SK-N-SH (cell line): ENCODE data around the gene PROK2.

ENCODE experiments used
- EP300 ChIP-seq, 2 experiments: IDR thresholded peaks; 2 replicates each; pipeline versions ENCODE4 v1.4.0 to v1.6.1; 2012; ENCODE audit warnings: borderline replicate concordance in 1 of 2, low read depth in 1 of 2, low read length in 1 of 2
- EZH2phosphoT487 ChIP-seq: fragments of 200-600 bp; sonication (generic); IDR thresholded peaks from 2 replicates; pipeline ENCODE4 v1.6.1; 2017; ENCODE audit warnings: low read depth, mixed run types, mild to moderate bottlenecking, antibody characterized with exemption, moderate library complexity, borderline replicate concordance
- FOXM1 ChIP-seq: IDR thresholded peaks from 2 replicates; pipeline ENCODE4 v1.4.0; 2012; ENCODE audit warnings: low read depth, mild to moderate bottlenecking
- GABPA ChIP-seq: IDR thresholded peaks from 2 replicates; pipeline ENCODE4 v1.4.0; 2012; ENCODE audit warnings: low read depth, mild to moderate bottlenecking
- GATA2 ChIP-seq: sonication (generic); formaldehyde crosslinking; IDR thresholded peaks from 2 replicates; pipeline ENCODE4 v1.5.0; 2020; ENCODE audit warnings: mild to moderate bottlenecking, missing genetic modification reagents
- POLR2AphosphoS5 ChIP-seq: IDR thresholded peaks from 2 replicates; pipeline ENCODE4 v1.6.1; 2012; ENCODE audit warnings: low read depth, low read length
- RCOR1 ChIP-seq: fragments of 150-350 bp; IDR thresholded peaks from 2 replicates; pipeline ENCODE4 v1.6.1; 2017; ENCODE audit warnings: antibody characterized with exemption, low read length
- TAF1 ChIP-seq: IDR thresholded peaks from 2 replicates; pipeline ENCODE4 v1.6.1; 2012; ENCODE audit warnings: low read depth, mild to moderate bottlenecking, low read length, moderate library complexity, borderline replicate concordance
- USF2 ChIP-seq: fragments of 150-350 bp; IDR thresholded peaks from 2 replicates; pipeline ENCODE4 v1.6.1; 2017; ENCODE audit warnings: antibody characterized with exemption, low read length, low read depth, borderline replicate concordance
- YY1 ChIP-seq: IDR thresholded peaks from 2 replicates; pipeline ENCODE4 v1.4.0; 2012; ENCODE audit warnings: low read depth, mild to moderate bottlenecking
- TF ChIP-seq, protein P1 (sequence below): fragments of 200-600 bp; sonication (generic); IDR thresholded peaks from 2 replicates; pipeline ENCODE4 v1.6.1; 2017; ENCODE audit warnings: antibody characterized with exemption, mild to moderate bottlenecking, moderate library complexity
- TF ChIP-seq, protein P2 (sequence below): IDR thresholded peaks from 2 replicates; pipeline ENCODE4; 2012
- TF ChIP-seq, protein P3 (sequence below): IDR thresholded peaks from 2 replicates; pipeline ENCODE4 v1.4.0; 2012; ENCODE audit warnings: low read depth, borderline replicate concordance

DNA sequence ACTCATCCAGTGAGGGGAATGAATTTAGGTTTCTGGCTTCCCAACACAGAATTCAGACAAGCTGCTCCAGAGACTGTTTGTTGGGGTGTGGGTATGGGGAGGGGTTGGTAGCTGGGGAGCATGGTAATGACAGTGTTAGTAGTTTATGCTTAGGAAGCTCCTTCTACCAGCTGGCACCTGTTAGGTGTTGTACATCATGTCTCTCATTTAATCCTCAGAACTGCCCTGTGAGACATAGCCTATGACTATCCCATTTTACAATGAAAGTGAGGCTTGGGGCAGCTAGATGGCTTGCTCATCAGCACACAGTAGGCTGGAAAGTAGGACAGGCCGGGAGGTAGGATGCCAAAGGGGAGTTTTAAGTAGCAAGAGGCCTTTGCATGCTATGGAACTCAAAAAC, 62.3 kb downstream of the PROK2 start:
- TF ChIP-seq, protein P1, sequence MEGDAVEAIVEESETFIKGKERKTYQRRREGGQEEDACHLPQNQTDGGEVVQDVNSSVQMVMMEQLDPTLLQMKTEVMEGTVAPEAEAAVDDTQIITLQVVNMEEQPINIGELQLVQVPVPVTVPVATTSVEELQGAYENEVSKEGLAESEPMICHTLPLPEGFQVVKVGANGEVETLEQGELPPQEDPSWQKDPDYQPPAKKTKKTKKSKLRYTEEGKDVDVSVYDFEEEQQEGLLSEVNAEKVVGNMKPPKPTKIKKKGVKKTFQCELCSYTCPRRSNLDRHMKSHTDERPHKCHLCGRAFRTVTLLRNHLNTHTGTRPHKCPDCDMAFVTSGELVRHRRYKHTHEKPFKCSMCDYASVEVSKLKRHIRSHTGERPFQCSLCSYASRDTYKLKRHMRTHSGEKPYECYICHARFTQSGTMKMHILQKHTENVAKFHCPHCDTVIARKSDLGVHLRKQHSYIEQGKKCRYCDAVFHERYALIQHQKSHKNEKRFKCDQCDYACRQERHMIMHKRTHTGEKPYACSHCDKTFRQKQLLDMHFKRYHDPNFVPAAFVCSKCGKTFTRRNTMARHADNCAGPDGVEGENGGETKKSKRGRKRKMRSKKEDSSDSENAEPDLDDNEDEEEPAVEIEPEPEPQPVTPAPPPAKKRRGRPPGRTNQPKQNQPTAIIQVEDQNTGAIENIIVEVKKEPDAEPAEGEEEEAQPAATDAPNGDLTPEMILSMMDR, result no peak
- TF ChIP-seq GATA2 (CRISPR knock-in tag) (no peak), FOXM1 (no peak), USF2 (no peak), YY1 (no peak), GABPA (no peak), TAF1 (no peak), RCOR1 (no peak), POLR2AphosphoS5 (no peak), EP300 (IDR thresholded peaks at IDR 0.05; ENCODE audit: borderline replicate concordance in 1 of 2, low read depth in 1 of 2, low read length in 1 of 2) (no peak), EZH2phosphoT487 (no peak)
- TF ChIP-seq, protein P2, sequence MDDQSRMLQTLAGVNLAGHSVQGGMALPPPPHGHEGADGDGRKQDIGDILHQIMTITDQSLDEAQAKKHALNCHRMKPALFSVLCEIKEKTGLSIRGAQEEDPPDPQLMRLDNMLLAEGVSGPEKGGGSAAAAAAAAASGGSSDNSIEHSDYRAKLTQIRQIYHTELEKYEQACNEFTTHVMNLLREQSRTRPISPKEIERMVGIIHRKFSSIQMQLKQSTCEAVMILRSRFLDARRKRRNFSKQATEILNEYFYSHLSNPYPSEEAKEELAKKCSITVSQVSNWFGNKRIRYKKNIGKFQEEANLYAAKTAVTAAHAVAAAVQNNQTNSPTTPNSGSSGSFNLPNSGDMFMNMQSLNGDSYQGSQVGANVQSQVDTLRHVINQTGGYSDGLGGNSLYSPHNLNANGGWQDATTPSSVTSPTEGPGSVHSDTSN, result no peak
- TF ChIP-seq, protein P3, sequence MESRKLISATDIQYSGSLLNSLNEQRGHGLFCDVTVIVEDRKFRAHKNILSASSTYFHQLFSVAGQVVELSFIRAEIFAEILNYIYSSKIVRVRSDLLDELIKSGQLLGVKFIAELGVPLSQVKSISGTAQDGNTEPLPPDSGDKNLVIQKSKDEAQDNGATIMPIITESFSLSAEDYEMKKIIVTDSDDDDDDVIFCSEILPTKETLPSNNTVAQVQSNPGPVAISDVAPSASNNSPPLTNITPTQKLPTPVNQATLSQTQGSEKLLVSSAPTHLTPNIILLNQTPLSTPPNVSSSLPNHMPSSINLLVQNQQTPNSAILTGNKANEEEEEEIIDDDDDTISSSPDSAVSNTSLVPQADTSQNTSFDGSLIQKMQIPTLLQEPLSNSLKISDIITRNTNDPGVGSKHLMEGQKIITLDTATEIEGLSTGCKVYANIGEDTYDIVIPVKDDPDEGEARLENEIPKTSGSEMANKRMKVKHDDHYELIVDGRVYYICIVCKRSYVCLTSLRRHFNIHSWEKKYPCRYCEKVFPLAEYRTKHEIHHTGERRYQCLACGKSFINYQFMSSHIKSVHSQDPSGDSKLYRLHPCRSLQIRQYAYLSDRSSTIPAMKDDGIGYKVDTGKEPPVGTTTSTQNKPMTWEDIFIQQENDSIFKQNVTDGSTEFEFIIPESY, result no peak
